ENCODE results near the gene HIVEP2.
A peak's percentile ranks its signal among the peaks of the same experiment; 100 is the strongest.

HIVEP2 gene

DNA sequence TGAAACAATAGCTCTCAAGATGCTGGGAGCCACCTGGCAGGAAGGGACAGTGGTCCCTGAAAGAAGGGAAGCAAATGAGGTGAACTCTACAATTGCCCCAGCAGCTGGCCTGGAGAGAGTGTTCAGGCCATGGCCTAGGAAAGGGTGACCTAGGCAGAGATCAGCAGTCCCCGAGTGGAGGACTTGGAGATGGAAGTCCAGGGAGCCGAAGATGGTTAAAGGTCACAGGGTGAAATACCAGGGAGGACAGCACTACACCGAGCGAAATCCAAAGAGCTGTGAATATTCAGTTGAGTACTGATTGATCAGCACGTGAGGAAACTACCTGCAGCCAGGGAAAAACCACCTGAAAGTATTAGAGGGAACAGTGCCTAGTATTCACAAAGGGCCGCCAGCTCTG lies 133.1 kb downstream of the HIVEP2 start:
- DNase-seq = no peak

DNA sequence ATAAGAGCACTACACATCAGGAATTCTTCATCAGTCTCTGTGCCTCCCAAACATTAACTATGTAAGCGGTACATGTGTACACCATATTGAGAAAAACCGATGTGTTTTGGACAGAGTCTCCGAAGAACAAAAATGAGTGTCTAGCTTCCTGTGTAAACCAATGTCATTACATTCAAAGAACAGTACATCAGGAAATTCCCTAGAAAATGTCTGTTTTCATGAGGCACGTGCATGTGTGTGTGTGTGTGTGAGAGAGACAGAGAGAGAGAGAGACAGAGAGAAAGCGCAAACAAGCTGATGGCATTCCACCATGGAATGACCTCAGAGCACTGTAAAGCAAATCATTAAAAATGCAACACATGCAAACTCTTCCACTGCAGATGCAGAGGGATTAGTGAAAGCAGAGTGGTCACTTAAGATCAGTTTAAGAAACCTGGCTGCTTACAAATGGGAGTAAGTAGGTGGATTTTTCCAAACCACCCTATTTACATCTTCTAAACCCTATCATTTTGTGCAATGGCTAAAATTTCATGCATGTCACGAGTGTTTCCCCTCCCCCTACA lies 133.9 kb downstream of the HIVEP2 start:
- DNase-seq = peak; percentile 68

DNA sequence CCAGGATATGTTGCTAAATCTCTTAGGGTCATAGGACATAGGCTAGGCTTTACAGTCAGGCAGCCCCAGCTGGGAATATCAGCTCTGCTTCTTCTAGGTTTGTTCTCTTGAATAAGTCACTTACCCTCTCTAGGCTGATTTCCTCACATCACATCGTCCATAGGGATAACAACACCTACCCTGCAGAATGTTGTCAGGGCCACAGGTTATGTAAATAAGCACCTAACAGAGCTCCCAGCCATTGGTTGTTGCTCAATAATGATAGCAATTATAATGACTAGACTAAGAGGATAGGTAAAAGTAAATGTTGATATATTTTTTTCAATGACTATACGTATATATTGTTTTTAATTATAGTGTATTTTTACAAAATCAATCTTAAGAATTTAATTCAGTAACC lies 135.0 kb downstream of the HIVEP2 start:
- DNase-seq = no peak

DNA sequence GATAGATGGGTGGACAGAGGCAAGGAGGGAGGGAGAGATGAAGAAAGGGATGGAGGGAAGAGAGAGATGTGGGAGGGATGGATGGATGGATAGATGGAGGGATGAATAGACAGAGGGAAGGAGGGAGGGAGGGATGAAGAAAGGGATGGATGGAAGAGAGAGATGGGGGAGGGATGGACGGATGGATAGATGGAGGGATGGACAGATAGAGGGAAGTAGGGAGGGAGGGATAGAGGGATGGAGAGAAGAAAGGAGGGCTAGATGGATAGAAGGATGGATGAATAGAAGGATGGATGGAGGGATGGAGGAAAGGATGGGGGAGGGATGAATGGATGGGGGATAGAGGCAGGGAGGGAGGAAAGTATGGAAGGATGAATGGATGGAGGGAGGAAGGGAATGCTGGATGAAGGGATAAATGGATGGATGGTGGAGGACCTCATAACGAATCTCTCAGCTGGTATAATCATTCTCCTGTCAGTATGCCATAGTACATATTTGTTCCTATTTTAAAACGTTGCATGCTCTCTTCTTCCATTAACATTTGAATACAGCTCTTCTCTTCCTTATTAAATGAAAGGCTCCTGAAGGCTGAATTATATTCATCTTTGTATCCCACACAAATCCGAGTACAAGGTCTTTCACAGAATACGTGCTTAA lies 136.4 kb downstream of the HIVEP2 start:
- DNase-seq = no peak

DNA sequence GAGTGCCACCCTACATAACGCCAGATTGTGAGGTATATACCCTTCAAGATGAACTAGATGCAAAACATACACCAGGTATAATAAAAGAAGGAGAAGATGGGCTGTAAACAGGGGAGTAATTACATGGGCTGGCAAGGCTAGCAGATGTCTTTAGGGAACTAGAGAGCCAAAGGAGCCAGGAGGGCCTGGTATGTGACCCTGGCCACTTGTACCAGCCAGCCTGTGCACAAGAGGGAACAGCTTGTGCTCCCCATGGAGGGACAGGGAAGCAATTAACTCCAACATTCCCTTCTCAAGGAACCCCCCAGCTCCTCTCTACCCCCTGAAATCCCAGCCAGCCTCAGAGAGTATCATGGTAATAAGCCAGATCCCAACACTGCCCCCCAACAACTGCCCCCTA lies 139.9 kb downstream of the HIVEP2 start:
- DNase-seq = no peak

DNA sequence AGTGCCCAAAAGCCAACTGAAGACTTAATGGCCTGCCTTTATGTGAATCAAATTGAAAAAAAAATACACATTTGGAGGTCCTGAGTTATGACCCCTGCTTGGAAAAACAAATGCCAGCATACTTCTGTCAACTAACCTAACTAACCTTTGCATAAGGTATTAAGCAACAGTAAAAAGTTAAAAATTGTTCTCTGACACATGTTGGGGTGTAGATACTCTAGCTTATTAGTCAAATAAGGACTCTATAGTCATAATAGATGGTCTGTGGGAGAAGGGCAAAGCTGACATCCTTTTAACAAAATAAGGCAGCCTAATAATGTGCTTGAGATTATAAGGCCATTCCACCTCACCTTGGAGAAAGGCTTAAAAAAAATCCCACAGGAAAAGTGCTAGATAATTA lies 140.5 kb downstream of the HIVEP2 start:
- no peak for DNase-seq

DNA sequence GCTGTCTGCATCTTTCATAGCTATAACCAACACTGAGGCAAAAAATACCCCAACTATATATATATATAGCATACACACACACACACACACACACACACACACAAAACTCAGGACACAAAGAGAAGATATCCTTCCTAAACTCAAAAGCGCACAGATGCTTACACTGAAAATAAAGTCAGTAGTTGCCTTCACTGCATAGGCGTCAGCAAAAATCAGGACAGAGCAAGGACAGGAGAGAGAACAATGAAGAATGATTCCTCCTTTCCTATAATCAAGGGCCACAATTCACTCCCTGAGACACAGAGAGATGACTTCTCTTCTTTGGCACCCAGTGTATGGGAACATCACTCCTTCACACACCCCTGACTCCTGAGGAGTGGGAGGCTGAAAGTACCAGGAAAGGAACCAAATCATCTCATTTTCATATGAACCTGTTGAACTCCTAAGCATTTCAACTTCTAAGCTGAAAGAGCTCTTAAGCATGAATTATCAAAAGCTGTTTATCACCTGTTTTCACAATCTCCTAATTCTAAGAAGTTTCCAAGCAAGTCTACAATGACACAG lies 141.4 kb downstream of the HIVEP2 start:
- DNase-seq = no peak

DNA sequence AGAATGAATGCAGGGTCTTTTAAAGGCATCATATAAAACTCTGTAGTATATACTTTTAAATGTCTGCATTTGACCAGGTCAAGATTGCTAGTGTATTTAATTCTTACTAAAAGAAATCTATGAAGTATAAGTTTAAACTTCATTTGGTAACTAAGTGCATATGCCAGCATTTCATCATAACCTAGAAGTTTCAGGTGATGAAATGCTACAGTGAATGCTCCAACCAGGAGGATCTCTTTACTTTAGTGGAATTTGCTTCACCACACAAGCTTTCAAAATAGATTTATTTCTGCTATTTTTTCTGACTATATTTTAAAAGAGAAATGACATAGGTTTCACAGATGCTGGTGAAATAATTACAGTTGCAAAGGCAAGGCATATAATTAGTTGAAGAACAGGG lies 141.9 kb downstream of the HIVEP2 start:
- no peak for DNase-seq

DNA sequence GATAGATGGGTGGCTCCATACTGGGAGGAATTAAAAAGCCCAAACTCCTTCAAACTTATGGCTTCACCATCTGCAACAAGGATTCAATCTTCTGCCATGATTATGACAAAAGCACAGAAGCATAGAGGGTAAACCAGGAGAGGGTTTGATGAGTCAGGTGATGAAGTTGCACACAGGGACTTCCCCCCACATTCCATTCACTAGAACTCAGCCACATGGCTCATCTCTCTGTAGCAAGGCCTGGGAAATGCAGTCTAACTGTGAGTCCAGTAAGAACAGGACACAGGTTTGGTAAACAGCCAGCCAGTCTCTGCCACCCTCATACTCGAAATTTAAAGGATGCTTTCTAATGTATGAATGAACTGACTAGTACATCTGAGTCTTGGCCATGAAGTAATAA lies 142.9 kb downstream of the HIVEP2 start:
- DNase-seq = no peak

DNA sequence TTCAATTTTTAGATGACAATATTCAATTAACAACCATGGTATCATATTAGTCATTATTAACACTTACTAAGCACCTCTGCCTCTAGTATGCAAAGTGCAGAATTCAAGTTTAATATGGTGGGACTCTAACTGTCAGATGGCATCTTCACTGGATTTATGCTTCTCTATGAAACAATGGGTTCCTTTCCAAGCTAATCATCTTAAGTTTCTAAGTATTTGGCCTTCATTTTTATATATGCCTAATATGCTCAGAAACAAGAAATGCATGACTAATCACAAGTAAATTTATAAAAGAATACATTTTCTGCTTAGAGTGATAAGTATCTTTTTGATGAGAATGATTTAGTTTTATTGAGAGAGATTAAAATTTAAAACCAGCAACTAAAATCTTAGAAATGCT lies 144.7 kb downstream of the HIVEP2 start:
- DNase-seq = no peak

DNA sequence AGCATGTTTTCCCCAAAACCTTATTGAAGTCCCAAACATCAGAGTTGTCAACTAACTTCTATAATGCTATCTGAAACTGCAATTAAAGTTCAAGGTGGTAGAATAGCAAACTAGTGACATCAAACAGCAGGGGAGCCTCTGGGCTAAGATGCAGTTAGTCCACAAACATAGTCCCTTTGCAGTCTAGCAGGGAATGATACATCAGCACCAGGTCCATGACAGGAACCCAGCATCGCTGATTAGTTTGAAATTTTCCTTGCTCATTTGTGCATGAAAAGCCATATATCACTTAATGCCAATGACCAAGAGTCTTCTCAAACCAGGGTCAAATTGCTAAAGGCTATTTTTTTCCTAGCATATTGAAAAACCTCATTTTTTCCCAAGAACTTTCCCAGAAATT lies 145.3 kb downstream of the HIVEP2 start:
- DNase-seq = no peak

DNA sequence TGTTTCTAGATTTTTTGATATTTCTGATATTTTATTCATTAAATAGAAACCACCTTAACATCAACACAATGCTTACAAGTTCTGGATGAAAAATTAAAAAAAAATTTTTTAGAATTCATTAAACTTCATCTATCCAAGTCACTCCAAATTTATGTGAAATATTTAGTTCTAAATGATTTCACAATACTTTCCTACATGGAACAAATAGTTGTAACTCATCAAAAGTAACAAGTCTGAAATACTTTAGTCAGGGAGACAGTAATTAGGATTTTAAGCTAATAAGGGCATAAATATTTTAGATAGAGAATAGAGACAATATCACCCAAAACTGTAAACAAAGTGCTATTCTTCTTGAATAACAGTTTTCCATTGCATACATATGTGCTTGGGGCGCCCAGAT lies 147.8 kb downstream of the HIVEP2 start:
- DNase-seq = no peak

DNA sequence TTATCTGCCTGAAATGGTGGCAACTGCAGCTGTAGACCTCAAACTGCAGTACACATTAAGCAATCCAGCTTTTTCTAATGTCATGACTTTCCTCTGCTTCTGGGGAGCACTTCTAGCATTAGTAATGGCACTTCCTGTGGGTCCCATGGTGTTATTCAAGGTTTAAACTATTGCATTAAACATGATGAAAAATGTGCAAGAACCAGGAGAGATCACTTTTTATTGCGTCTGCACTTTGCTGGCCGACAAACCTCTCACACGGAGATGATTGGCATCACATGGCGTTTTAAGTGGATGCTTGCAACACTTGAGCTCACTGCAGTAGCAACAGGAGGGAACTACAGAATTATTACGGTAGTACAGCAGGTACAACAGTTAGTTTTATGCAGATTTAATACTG lies 148.4 kb downstream of the HIVEP2 start:
- peak; percentile 34 for DNase-seq

DNA sequence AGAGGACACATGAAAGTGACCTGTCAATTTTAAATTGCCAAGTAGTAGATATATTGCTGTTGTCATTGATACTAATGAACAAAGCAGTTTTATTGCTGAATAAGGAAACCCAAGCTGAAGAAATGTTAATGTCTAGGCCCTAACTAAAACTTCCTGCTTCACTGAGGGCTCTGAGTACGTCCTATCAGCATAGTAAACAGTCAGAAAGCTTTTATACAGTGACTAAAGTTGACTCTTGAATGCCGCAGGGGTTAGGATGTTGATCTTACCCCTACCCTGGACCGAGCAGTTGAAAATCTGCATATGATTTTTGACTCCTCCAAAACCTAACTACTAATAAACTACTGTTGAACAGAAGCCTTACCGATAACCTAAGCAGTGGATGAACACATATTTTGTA lies 149.0 kb downstream of the HIVEP2 start:
- no peak for DNase-seq

DNA sequence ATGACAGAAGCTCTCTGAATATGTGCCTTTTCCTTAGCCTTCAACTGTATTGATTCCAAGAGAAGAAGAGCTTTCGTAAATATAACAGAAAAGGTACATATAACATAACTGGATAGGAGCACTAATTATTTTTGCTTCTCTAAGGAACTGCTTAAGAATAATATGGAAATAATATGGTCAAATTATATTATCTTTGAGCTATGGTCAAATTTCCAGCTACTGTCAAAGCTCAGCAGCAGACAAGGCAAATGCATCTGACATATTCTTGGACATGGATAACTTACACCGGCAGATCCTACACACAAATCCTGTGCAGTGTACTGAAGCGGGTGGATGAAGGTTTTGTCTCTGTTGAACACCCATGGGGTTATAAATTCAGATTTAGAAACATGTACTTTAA lies 150.6 kb downstream of the HIVEP2 start:
- no peak for DNase-seq

DNA sequence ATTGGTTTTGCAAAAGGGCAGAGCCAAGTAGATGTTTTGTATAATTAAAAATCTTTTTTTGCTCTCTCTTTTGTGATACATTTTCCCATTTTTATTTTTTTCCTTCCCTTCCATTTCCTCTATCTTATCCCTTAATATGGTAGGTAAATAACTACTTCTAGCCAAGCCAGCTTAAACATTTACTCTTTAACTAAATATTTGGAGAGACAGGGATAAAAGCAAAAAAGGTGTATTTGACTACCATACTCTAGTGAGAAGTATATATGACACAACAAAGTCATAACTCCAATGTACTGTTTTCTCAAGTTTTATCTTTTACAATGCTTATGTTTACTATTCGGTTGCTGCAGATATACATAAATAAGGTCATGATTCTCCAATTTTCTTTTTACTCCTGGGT lies 154.7 kb downstream of the HIVEP2 start:
- no peak for DNase-seq

DNA sequence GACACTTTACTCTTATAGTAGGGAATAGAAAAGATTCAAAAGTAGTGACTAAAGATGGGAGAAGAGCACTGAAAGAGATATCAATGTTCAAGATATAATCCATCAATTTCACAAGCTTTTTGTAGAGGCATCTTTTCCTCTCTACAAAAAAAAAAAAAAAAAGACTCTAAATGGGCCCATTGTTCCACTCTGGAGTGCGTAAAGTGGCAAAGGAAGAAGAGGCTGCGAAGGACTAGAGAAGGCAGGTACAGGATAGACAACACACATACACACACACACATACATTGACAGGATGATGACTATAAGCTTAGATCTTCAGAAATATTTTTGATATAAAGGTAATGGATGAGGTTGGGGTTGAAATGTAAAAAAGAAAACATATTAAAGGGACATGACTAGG lies 157.6 kb downstream of the HIVEP2 start:
- DNase-seq = no peak

DNA sequence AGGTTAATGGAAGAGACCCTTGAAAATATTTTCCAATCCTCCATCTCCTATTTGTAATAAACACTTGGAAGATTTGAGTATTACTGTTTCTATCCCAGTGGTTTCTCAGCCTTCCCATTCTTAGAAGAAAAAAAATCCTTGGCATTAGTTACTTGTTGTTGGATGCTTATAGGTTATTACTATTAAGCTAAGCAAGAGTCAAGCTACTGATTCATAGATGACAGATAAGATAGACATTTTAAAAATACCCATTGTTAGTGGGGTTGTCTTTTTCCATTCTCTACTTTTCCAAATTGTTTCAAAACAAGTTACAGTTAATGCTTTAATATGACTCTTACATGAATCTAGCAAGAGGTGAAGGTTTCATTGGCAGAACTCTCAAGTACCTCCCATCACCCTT lies 158.5 kb downstream of the HIVEP2 start:
- no peak for DNase-seq

DNA sequence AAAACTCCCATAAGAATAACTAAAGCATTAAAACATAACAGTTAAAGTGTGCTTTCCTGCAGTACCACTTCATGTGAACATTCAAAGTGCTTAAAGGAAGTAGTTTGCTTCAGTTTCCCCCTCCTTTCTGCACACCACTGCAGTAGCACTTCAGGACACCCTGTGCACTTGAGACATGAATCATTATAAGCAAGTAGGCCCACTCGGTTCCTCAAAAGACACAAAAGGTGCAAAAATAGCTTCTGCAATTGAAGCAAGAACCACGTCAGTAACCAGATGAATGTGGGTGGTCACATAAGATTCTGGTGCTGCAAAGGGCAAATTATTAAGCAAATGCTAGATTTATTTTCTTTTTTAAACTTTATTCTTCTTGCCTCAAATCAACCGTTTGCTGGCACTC lies 160.6 kb downstream of the HIVEP2 start:
- DNase-seq = no peak

DNA sequence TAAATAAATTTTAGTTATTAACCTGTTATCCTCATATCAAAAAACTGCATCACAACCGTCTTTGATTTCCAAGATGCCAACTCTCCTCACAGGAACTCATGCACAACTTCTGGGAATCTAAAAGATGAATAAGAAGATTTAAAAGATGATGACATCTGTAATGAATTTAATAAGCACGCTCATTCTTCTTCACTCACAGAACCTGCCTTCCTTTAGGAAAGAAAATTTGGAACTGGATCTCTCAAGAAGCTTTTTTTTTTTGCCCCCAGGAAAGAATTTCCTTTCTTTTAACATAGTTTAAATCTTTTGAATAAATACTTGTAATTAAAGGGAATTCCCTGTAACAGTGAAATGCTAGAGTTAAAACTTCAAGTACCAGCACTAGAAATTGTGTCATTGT lies 161.5 kb downstream of the HIVEP2 start:
- no peak for DNase-seq

DNA sequence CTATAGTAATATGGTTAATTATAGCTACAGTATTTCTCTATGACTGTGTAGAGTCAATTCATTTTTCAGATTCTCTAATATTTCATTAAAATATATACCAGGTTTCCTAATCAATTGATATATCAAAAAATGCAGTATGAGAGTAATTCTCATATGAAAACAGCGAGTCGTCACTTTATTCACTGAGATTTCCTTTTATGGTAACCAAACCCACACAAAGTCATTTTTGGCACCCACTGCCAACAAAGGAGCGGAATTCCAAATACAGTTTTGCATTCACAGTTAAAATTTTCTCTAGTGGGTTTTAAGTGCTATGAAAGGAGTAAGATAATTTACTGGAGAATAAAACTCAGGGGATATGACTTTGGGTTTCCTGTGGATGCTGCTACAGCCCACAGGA lies 163.8 kb downstream of the HIVEP2 start:
- no peak for DNase-seq

DNA sequence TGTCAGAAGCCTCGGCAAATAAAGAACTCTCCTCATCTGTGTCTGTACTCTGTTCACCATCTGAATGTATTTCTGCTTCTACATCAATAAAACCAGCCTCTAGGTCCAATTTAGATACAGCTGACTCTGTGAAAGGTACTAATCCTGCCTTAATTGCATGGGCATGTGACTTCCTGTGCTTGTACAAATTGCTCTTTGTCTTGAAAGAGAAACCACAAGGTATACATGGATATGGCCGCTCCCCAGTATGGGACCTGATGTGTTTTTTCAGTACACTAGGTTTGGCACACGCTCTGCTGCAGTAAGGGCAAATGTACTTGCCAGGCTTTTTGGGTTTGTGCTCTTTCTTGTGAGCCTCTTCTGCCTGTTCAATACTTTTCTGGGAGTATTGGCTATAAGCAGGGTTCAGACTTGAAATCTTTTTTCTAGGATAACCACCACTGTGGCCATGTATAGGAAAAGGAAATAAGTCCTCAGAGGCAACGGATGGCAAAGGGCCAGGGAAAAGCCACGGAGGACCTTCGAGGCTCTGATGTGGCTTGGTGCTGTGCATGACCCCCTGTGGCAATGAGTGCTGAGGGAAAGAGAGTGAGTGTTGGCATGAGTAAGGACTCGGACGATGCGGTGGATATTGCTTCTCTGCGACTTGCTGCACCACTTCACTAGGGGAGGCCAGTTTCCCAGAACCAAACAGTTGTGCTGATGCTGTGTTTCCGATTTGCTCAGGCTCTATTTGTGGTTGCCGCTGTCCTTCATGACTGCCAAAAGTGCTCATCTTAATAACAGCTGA lies 170.9 kb downstream of the HIVEP2 start:
- DNase-seq = no peak

DNA sequence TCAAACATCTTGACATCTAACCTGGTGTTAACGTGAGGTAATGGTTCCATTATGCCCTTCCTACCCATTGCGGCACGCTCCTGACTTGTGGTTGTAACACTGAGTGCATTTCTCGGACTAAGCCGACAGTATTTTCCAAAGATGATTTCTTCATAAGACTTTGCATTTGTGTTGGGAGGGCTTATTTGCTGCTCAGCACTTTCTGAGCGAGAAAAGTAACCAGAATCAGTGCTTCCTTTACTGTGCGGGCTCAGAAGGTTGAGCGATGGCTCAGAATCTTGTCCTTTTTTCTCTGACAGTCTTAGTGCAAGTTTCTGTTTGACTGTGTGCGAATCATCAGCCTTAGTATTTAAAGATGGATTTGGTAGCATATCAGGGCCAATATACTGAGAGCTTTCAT lies 171.7 kb downstream of the HIVEP2 start:
- DNase-seq = no peak

DNA sequence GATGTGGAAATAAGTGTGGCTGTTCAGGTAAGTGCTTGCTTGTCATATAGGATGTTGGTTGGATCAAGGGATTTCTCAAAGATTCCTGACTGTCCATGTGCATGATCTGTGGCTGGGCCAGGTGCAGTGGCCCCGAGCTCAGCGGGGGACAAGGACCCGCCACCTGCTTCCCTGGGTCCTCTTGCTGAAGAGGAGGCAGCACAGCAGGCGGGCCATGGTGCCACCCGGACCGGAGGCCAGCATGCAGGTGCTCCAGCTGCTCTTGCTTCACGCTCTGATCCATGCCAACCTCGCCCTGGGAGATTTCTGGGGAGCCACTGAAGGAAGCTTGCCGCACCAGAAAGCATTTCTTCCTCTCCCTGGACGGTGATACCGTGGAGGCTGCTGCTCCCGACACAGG lies 173.8 kb downstream of the HIVEP2 start:
- DNase-seq = no peak
